Naive thymus-derived CD8-positive, alpha-beta T cell (primary cell): Measurements from ENCODE around the gene KIAA1614. TPM values are rescaled to one million over a fixed set of nuclear protein-coding genes. Genes with fewer than 3 reads are reported as not detected.

Experiments used
- ATAC-seq, 2 donors: fragments of 150-1000 bp; cut with Tn5 transposase in 1 of 2; sonication (Bioruptor Pico), chemical (Tn5 transposase) in 1 of 2; 1 replicate in 1 of 2; 2 replicates in 1 of 2; pipeline ENCODE4 v1.10.0; 2021; ENCODE audit warnings: mild to moderate bottlenecking in 2 of 2, moderate library complexity in 2 of 2
- POLR2A ChIA-PET: fragments of 350-600 bp; sonication (Branson Sonifier 250); formaldehyde crosslinking; loops from one replicate; lab custom pipeline; 2021; ENCODE audit warnings: antibody characterized with exemption; lab: Charles Lee
- DNase-seq, 10 donors: peaks; one replicate each; pipeline versions ENCODE4 v3.0.0 to v3.0.0-alpha.2; 2020 to 2022
- H3K27ac Mint-ChIP-seq, 10 donors: one replicate each; pipeline ENCODE4 v1.8.0; 2020 to 2022; ENCODE audit warnings: mild to moderate bottlenecking in 10 of 10, mixed read lengths in 10 of 10, moderate library complexity in 4 of 10, inconsistent platforms in 1 of 10
- H3K27me3 Mint-ChIP-seq, 5 donors: one replicate each; pipeline ENCODE4 v1.8.0; 2021 to 2022; ENCODE audit warnings: mixed read lengths in 5 of 5
- H3K36me3 Mint-ChIP-seq, 3 donors: one replicate each; pipeline ENCODE4 v1.8.0; 2020 to 2022; ENCODE audit warnings: mixed read lengths in 3 of 3, mild to moderate bottlenecking in 2 of 3, inconsistent platforms in 1 of 3
- H3K4me1 Mint-ChIP-seq, 4 donors: one replicate each; pipeline ENCODE4 v1.8.0; 2021 to 2022; ENCODE audit warnings: mixed read lengths in 4 of 4
- H3K4me3 Mint-ChIP-seq, 10 donors: one replicate each; pipeline ENCODE4 v1.8.0; 2020 to 2022; ENCODE audit warnings: mild to moderate bottlenecking in 10 of 10, mixed read lengths in 10 of 10, moderate library complexity in 6 of 10, inconsistent platforms in 1 of 10
- H3K9me3 Mint-ChIP-seq, 9 donors: one replicate each; pipeline ENCODE4 v1.8.0; 2020 to 2022; ENCODE audit warnings: mixed read lengths in 9 of 9, mild to moderate bottlenecking in 3 of 9, inconsistent platforms in 1 of 9, moderate library complexity in 1 of 9
- polyA plus RNA-seq, 3 donors: library from polyadenylated mRNA; unstranded; fragments of 300-500 nt; fragmentation: Illumina TruSeq; gene quantifications; one replicate each; pipeline ENCODE4 v1.2.3, GENCODE V29; 2021
- total RNA-seq, 8 experiments: library from RNA in 2 of 8; stranded (reverse) in 2 of 8; gene quantifications; one replicate each; pipeline ENCODE4 v1.2.3 and lab custom pipeline; 2021 to 2026

KIAA1614 gene
- total RNA-seq (under 1 TPM; 0.18 to 0.33 TPM), polyA plus RNA-seq (under 1 TPM in 2 of 3 donors, not detected in 1; 0.04 to 0.05 TPM), total RNA-seq (lab: John Stamatoyannopoulos, UW) (0 to 0.84 (median 0.38) reads per million in 6 experiments)

GRCh38 chr1:180912801-180913565 is at the start of gene KIAA1614:
Gene KIAA1614 (plus strand): TSS chr1:180912897. CDS start chr1:180913244, 347 bp downstream.
- ATAC-seq (no peak), DNase-seq (peak in 1 of 10 donors; percentile 26)
- H3K4me3 Mint-ChIP-seq, result peak within 1 kb of the TSS; percentile 8 to 66 (median 45)
- H3K4me1 Mint-ChIP-seq, result peaks cover 0 to 17% (median 10%) of the 10 kb centered on the region in 4 donors
- peaks cover 0 to 4% (median 3%) of the 10 kb centered on the region in 3 donors for H3K36me3 Mint-ChIP-seq
- H3K9me3 Mint-ChIP-seq, result no peaks in the 10 kb centered on the region
- POLR2A ChIA-PET, result no interaction called here
- H3K27ac Mint-ChIP-seq, result no peak within 1 kb of the TSS
- H3K27me3 Mint-ChIP-seq, result peaks cover 25 to 57% (median 36%) of the 10 kb centered on the region in 5 donors

- DNase-seq, result peak in 6 of 10 donors; percentile 3 to 52 (median 29)
- Mint-ChIP-seq H3K27ac (peak overlapping the region in 2 of 10 donors; percentile 36 to 56), H3K36me3 (peaks cover 4 to 20% (median 6%) of the 10 kb centered on the region in 3 donors), H3K9me3 (no peaks in the 10 kb centered on the region), H3K27me3 (no peaks in the 10 kb centered on the region), H3K4me3 (no peak overlapping the region), H3K4me1 (no peaks in the 10 kb centered on the region)
- POLR2A ChIA-PET, result interaction anchor here (1.1 kb wide), 1 partner anchor 361 kb away, joined by 3 read pairs; the partner anchor contains the start of gene ACBD6
- ATAC-seq, result no peak
Observed at GRCh38 chr1:180863158-180863775, 49.4 kb upstream of the KIAA1614 start.

- peak in 1 of 10 donors; percentile 10 for DNase-seq
- Mint-ChIP-seq H3K4me1 (no peaks in the 10 kb centered on the region), H3K36me3 (peaks cover 0 to 36% (median 3%) of the 10 kb centered on the region in 3 donors), H3K4me3 (no peak overlapping the region), H3K27ac (peak overlapping the region in 2 of 10 donors; percentile 62 to 87), H3K27me3 (no peaks in the 10 kb centered on the region), H3K9me3 (no peaks in the 10 kb centered on the region)
- no peak for ATAC-seq
- POLR2A ChIA-PET, result no interaction called here
Observed at GRCh38 chr1:180881806-180882509, 30.7 kb upstream of the KIAA1614 start.

- H3K27ac Mint-ChIP-seq, result no peak overlapping the region
- no peaks in the 10 kb centered on the region for H3K9me3 Mint-ChIP-seq
- peaks cover 0 to 40% (median 3%) of the 10 kb centered on the region in 3 donors for H3K36me3 Mint-ChIP-seq
- DNase-seq (no peak), ATAC-seq (no peak)
- no peaks in the 10 kb centered on the region for H3K27me3 Mint-ChIP-seq
- POLR2A ChIA-PET, result no interaction called here
- H3K4me1 Mint-ChIP-seq, result peaks cover 0 to 6% (median 0%) of the 10 kb centered on the region in 4 donors
- no peak overlapping the region for H3K4me3 Mint-ChIP-seq
Observed at GRCh38 chr1:180884588-180885300, 28.0 kb upstream of the KIAA1614 start.

- no peak overlapping the region for H3K27ac Mint-ChIP-seq
- POLR2A ChIA-PET, result no interaction called here
- ATAC-seq (no peak), DNase-seq (no peak)
- H3K9me3 Mint-ChIP-seq, result no peaks in the 10 kb centered on the region
- H3K4me3 Mint-ChIP-seq, result no peak overlapping the region
- H3K27me3 Mint-ChIP-seq, result no peaks in the 10 kb centered on the region
- peaks cover 0 to 39% (median 1%) of the 10 kb centered on the region in 3 donors for H3K36me3 Mint-ChIP-seq
- peaks cover 0 to 6% (median 0%) of the 10 kb centered on the region in 4 donors for H3K4me1 Mint-ChIP-seq
Observed at GRCh38 chr1:180886338-180886737, 26.4 kb upstream of the KIAA1614 start.

- Mint-ChIP-seq H3K27ac (no peak overlapping the region), H3K9me3 (no peaks in the 10 kb centered on the region), H3K27me3 (no peaks in the 10 kb centered on the region), H3K4me3 (no peak overlapping the region), H3K36me3 (peaks cover 0 to 31% (median 1%) of the 10 kb centered on the region in 3 donors), H3K4me1 (peaks cover 0 to 6% (median 2%) of the 10 kb centered on the region in 4 donors)
- DNase-seq (no peak), ATAC-seq (no peak)
- POLR2A ChIA-PET, result no interaction called here
Observed at GRCh38 chr1:180887841-180888240, 24.9 kb upstream of the KIAA1614 start.

- H3K27ac Mint-ChIP-seq, result peak overlapping the region in 1 of 10 donors; percentile 0
- DNase-seq (no peak), ATAC-seq (no peak)
- H3K4me3 Mint-ChIP-seq, result no peak overlapping the region
- POLR2A ChIA-PET, result no interaction called here
- no peaks in the 10 kb centered on the region for H3K27me3 Mint-ChIP-seq
- H3K4me1 Mint-ChIP-seq, result peaks cover 4 to 8% (median 7%) of the 10 kb centered on the region in 4 donors
- no peaks in the 10 kb centered on the region for H3K9me3 Mint-ChIP-seq
- peaks cover 0 to 22% (median 0%) of the 10 kb centered on the region in 3 donors for H3K36me3 Mint-ChIP-seq
Observed at GRCh38 chr1:180888870-180889269, 23.8 kb upstream of the KIAA1614 start.

GRCh38 chr1:180889325-180889724 is 23.4 kb upstream of the KIAA1614 start:
- peak overlapping the region in 1 of 10 donors; percentile 2 for H3K27ac Mint-ChIP-seq
- DNase-seq (no peak), ATAC-seq (no peak)
- H3K36me3 Mint-ChIP-seq, result peaks cover 0 to 18% (median 0%) of the 10 kb centered on the region in 3 donors
- POLR2A ChIA-PET, result no interaction called here
- no peaks in the 10 kb centered on the region for H3K9me3 Mint-ChIP-seq
- no peak overlapping the region for H3K4me3 Mint-ChIP-seq
- H3K4me1 Mint-ChIP-seq, result peaks cover 7 to 13% (median 9%) of the 10 kb centered on the region in 4 donors
- H3K27me3 Mint-ChIP-seq, result no peaks in the 10 kb centered on the region

GRCh38 chr1:180892272-180892671 is 20.4 kb upstream of the KIAA1614 start:
- DNase-seq (no peak), ATAC-seq (no peak)
- H3K27ac Mint-ChIP-seq, result no peak overlapping the region
- H3K36me3 Mint-ChIP-seq, result peaks cover 0 to 9% (median 9%) of the 10 kb centered on the region in 3 donors
- POLR2A ChIA-PET, result no interaction called here
- no peak overlapping the region for H3K4me3 Mint-ChIP-seq
- no peaks in the 10 kb centered on the region for H3K27me3 Mint-ChIP-seq
- peaks cover 7 to 16% (median 10%) of the 10 kb centered on the region in 4 donors for H3K4me1 Mint-ChIP-seq
- peaks cover 0 to 22% (median 0%) of the 10 kb centered on the region in 9 donors for H3K9me3 Mint-ChIP-seq

- Mint-ChIP-seq H3K36me3 (peaks cover 0 to 9% (median 7%) of the 10 kb centered on the region in 3 donors), H3K9me3 (peaks cover 0 to 22% (median 0%) of the 10 kb centered on the region in 9 donors), H3K4me3 (no peak overlapping the region), H3K27ac (peak overlapping the region in 1 of 10 donors; percentile 45), H3K27me3 (no peaks in the 10 kb centered on the region), H3K4me1 (peaks cover 7 to 16% (median 10%) of the 10 kb centered on the region in 4 donors)
- DNase-seq, result no peak
- POLR2A ChIA-PET, result no interaction called here
- no peak for ATAC-seq
Observed at GRCh38 chr1:180892675-180893074, 20.0 kb upstream of the KIAA1614 start.

- Mint-ChIP-seq H3K27ac (peak overlapping the region in 3 of 10 donors; percentile 2 to 13 (median 4)), H3K4me1 (peaks cover 7 to 16% (median 10%) of the 10 kb centered on the region in 4 donors), H3K27me3 (no peaks in the 10 kb centered on the region), H3K4me3 (no peak overlapping the region), H3K9me3 (peaks cover 0 to 22% (median 0%) of the 10 kb centered on the region in 9 donors), H3K36me3 (peaks cover 0 to 9% (median 5%) of the 10 kb centered on the region in 3 donors)
- POLR2A ChIA-PET, result no interaction called here
- DNase-seq (no peak), ATAC-seq (no peak)
Observed at GRCh38 chr1:180893614-180894013, 19.1 kb upstream of the KIAA1614 start.

GRCh38 chr1:180896161-180896560 is 16.5 kb upstream of the KIAA1614 start:
- POLR2A ChIA-PET, result no interaction called here
- DNase-seq (no peak), ATAC-seq (no peak)
- H3K27ac Mint-ChIP-seq, result no peak overlapping the region
- H3K36me3 Mint-ChIP-seq, result peaks cover 0 to 9% (median 5%) of the 10 kb centered on the region in 3 donors
- H3K4me1 Mint-ChIP-seq, result peaks cover 3 to 16% (median 10%) of the 10 kb centered on the region in 4 donors
- peaks cover 0 to under 1% (median 0%) of the 10 kb centered on the region in 5 donors for H3K27me3 Mint-ChIP-seq
- H3K9me3 Mint-ChIP-seq, result peaks cover 0 to 22% (median 0%) of the 10 kb centered on the region in 9 donors
- H3K4me3 Mint-ChIP-seq, result no peak overlapping the region
